Measurements from ENCODE around the gene SREK1IP1. TPM values are rescaled to one million over a fixed set of nuclear protein-coding genes. Genes with fewer than 3 reads are reported as not detected.

Gene SREK1IP1
- total and polyA plus RNA-seq, 8 donors: 2.3 to 43.2 (median 22.6) TPM

GRCh38 chr5:64773533-64773932 lies 5.0 kb upstream of the SREK1IP1 start:
- Histone ChIP-seq H3K36me3 (peaks cover 0 to 24% (median 13%) of the 10 kb centered on the region in 4 donors), H3K4me1 (peaks cover 15 to 30% (median 18%) of the 10 kb centered on the region in 4 donors), H3K27ac (no peak overlapping the region), H3K4me3 (no peak overlapping the region), H3K9me3 (no peaks in the 10 kb centered on the region), H3K27me3 (no peaks in the 10 kb centered on the region)
- intact Hi-C loops (cut with DNase I; ENCODE audit: low total_unique reads): no loop called here
- 55 to 74% (median 69%) methylated on average over 1 of the region's 1 CpG for WGBS, 5 donors
- DNase-seq: no peak
- no peak for TF ChIP-seq POLR2A (IDR thresholded peaks at IDR 0.05)
- no peak for TF ChIP-seq CTCF (IDR thresholded peaks at IDR 0.05)
- no peak for TF ChIP-seq POLR2AphosphoS5 (IDR thresholded peaks at IDR 0.05)
- TF ChIP-seq EP300 (IDR thresholded peaks at IDR 0.05): no peak

GRCh38 chr5:64771736-64772135 lies 3.2 kb upstream of the SREK1IP1 start:
- no peaks in the 10 kb centered on the region for H3K9me3 ChIP-seq
- intact Hi-C loops (cut with DNase I; ENCODE audit: low total_unique reads): no loop called here
- H3K4me3 ChIP-seq: no peak overlapping the region
- peaks cover 24 to 43% (median 29%) of the 10 kb centered on the region in 4 donors for H3K4me1 ChIP-seq
- no peaks in the 10 kb centered on the region for H3K27me3 ChIP-seq
- peaks cover 0 to 20% (median 13%) of the 10 kb centered on the region in 4 donors for H3K36me3 ChIP-seq
- H3K27ac ChIP-seq: no peak overlapping the region
- no peak for TF ChIP-seq POLR2AphosphoS5 (IDR thresholded peaks at IDR 0.05)
- no peak for TF ChIP-seq EP300 (IDR thresholded peaks at IDR 0.05)
- no peak for TF ChIP-seq CTCF (IDR thresholded peaks at IDR 0.05)
- no peak for TF ChIP-seq POLR2A (IDR thresholded peaks at IDR 0.05)
- DNase-seq: no peak
- 82 to 92% (median 85%) methylated on average over 4 of the region's 4 CpGs for WGBS, 5 donors

GRCh38 chr5:64769855-64770254 lies 1.4 kb upstream of the SREK1IP1 start:
- no peaks in the 10 kb centered on the region for H3K27me3 ChIP-seq
- no peaks in the 10 kb centered on the region for H3K9me3 ChIP-seq
- DNase-seq: no peak
- intact Hi-C loops (cut with DNase I; ENCODE audit: low total_unique reads): no loop called here
- peaks cover 35 to 61% (median 44%) of the 10 kb centered on the region in 4 donors for H3K4me1 ChIP-seq
- peaks cover 0 to 3% (median 2%) of the 10 kb centered on the region in 4 donors for H3K36me3 ChIP-seq
- TF ChIP-seq CTCF (IDR thresholded peaks at IDR 0.05) (no peak), POLR2A (IDR thresholded peaks at IDR 0.05) (no peak), POLR2AphosphoS5 (IDR thresholded peaks at IDR 0.05) (no peak), EP300 (IDR thresholded peaks at IDR 0.05) (no peak)
- H3K4me3 ChIP-seq: peak overlapping the region; percentile 67 to 98 (median 71)
- H3K27ac ChIP-seq: no peak overlapping the region

GRCh38 chr5:64767959-64768357 lies 533 bp downstream of the SREK1IP1 start:
- H3K27me3 ChIP-seq: no peaks in the 10 kb centered on the region
- no peaks in the 10 kb centered on the region for H3K9me3 ChIP-seq
- intact Hi-C loops (cut with DNase I; ENCODE audit: low total_unique reads): no loop called here
- H3K27ac ChIP-seq: peak overlapping the region; percentile 87 to 90 (median 89)
- peaks cover 0 to 17% (median 15%) of the 10 kb centered on the region in 4 donors for H3K36me3 ChIP-seq
- TF ChIP-seq POLR2A (IDR thresholded peaks at IDR 0.05) (no peak), POLR2AphosphoS5 (IDR thresholded peaks at IDR 0.05) (no peak), EP300 (IDR thresholded peaks at IDR 0.05) (no peak), CTCF (IDR thresholded peaks at IDR 0.05) (no peak)
- DNase-seq: no peak
- H3K4me1 ChIP-seq: peaks cover 35 to 73% (median 49%) of the 10 kb centered on the region in 4 donors
- WGBS, 5 donors: 0 to 2% (median 1%) methylated on average over 10 of the region's 10 CpGs
- peak overlapping the region; percentile 67 to 98 (median 71) for H3K4me3 ChIP-seq

Data from stomach (tissue), 9 donors.